Mesothelial cell of epicardium (in vitro differentiated cells): ENCODE data around the gene DOCK6. TPM values are rescaled to one million over a fixed set of nuclear protein-coding genes. Genes with fewer than 3 reads are reported as not detected.

Experiments
- DNase-seq, 2 experiments: peaks; one replicate each; pipeline ENCODE4 v3.0.0; 2021; ENCODE audit warnings: low spot score in 2 of 2; ENCODE audit not compliant: unreplicated experiment in 2 of 2
- H3K27ac Mint-ChIP-seq: 2 replicates; pipeline ENCODE4 v1.8.0; 2021; ENCODE audit warnings: mixed read lengths
- H3K27me3 Mint-ChIP-seq: 2 replicates; pipeline ENCODE4 v1.8.0; 2021; ENCODE audit warnings: low read depth, mixed read lengths
- H3K36me3 Mint-ChIP-seq: 2 replicates; pipeline ENCODE4 v1.8.0; 2021; ENCODE audit warnings: mixed read lengths
- H3K4me1 Mint-ChIP-seq: 2 replicates; pipeline ENCODE4 v1.8.0; 2021; ENCODE audit warnings: mixed read lengths
- H3K4me3 Mint-ChIP-seq: 2 replicates; pipeline ENCODE4 v1.8.0; 2021; ENCODE audit warnings: mild to moderate bottlenecking, moderate library complexity, mixed read lengths
- H3K9me3 Mint-ChIP-seq: 2 replicates; pipeline ENCODE4 v1.8.0; 2021; ENCODE audit warnings: mixed read lengths
- CTCF ChIP-seq: fragments of 200-600 bp; sonication (generic); IDR thresholded peaks from one replicate; pipeline ENCODE4 v1.5.0; 2021; ENCODE audit warnings: antibody characterized with exemption; ENCODE audit not compliant: unreplicated experiment
- total RNA-seq: library from RNA; stranded (reverse); gene quantifications from 3 replicates; pipeline ENCODE4 v1.2.1, GENCODE V29; 2021

The DOCK6 gene
- total RNA-seq, 1 donor from 2014 or later = 66.4 TPM

GRCh38 chr19:11244846-11245589, 17.3 kb downstream of the DOCK6 start:
- no peak for DNase-seq
- Mint-ChIP-seq H3K4me3 (no peak overlapping the region), H3K4me1 (peaks cover 16% of the 10 kb centered on the region), H3K9me3 (no peaks in the 10 kb centered on the region), H3K27ac (no peak overlapping the region), H3K27me3 (no peaks in the 10 kb centered on the region), H3K36me3 (peaks cover 11% of the 10 kb centered on the region)
- TF ChIP-seq CTCF = no peak

GRCh38 chr19:11243798-11244169, 18.5 kb downstream of the DOCK6 start:
- DNase-seq = no peak
- H3K36me3 Mint-ChIP-seq = peaks cover 17% of the 10 kb centered on the region

GRCh38 chr19:11242864-11243797, 19.2 kb downstream of the DOCK6 start:
- DNase-seq = peak; percentile 80 to 91
- Mint-ChIP-seq H3K27me3 (no peaks in the 10 kb centered on the region), H3K9me3 (no peaks in the 10 kb centered on the region), H3K4me3 (peak overlapping the region; percentile 22), H3K36me3 (peaks cover 22% of the 10 kb centered on the region), H3K4me1 (peaks cover 16% of the 10 kb centered on the region), H3K27ac (no peak overlapping the region)
- peak; percentile 69 for TF ChIP-seq CTCF

More at GRCh38 chr19:11243798-11244169, 18.5 kb downstream of the DOCK6 start:
- Mint-ChIP-seq H3K27me3 (no peaks in the 10 kb centered on the region), H3K27ac (no peak overlapping the region), H3K4me3 (peak overlapping the region; percentile 22), H3K9me3 (no peaks in the 10 kb centered on the region), H3K4me1 (peaks cover 16% of the 10 kb centered on the region)
- TF ChIP-seq CTCF = no peak

GRCh38 chr19:11242025-11242424, 20.3 kb downstream of the DOCK6 start:
- H3K4me3 Mint-ChIP-seq = no peak overlapping the region
- no peak for TF ChIP-seq CTCF
- H3K4me1 Mint-ChIP-seq = peaks cover 16% of the 10 kb centered on the region
- H3K9me3 Mint-ChIP-seq = no peaks in the 10 kb centered on the region
- H3K36me3 Mint-ChIP-seq = peaks cover 20% of the 10 kb centered on the region
- no peaks in the 10 kb centered on the region for H3K27me3 Mint-ChIP-seq
- DNase-seq = no peak
- peak overlapping the region; percentile 21 for H3K27ac Mint-ChIP-seq

- DNase-seq = no peak
- no peak for TF ChIP-seq CTCF
- no peaks in the 10 kb centered on the region for H3K9me3 Mint-ChIP-seq
- peaks cover 16% of the 10 kb centered on the region for H3K4me1 Mint-ChIP-seq
- no peaks in the 10 kb centered on the region for H3K27me3 Mint-ChIP-seq
- H3K27ac Mint-ChIP-seq = no peak overlapping the region
- no peak overlapping the region for H3K4me3 Mint-ChIP-seq
- peaks cover 20% of the 10 kb centered on the region for H3K36me3 Mint-ChIP-seq
These were observed 22.3 kb downstream of the DOCK6 start for GRCh38 chr19:11240008-11240444.
